ES-I3 (cell line): ENCODE measurements around the gene GPR39.

Experiments used
- H3K36me3 ChIP-seq: 2 replicates; pipeline ENCODE4 v1.6.1; 2013; ENCODE audit warnings: mild to moderate bottlenecking, low read length, control low read depth, moderate library complexity; ENCODE audit not compliant: insufficient read depth
- H3K4me1 ChIP-seq: 2 replicates; pipeline ENCODE4 v1.6.1; 2013; ENCODE audit warnings: mild to moderate bottlenecking, control low read depth, low read length; ENCODE audit not compliant: insufficient read depth
- H3K9ac ChIP-seq: 2 replicates; pipeline ENCODE4 v1.6.1; 2013; ENCODE audit warnings: low read depth, mild to moderate bottlenecking, low read length, moderate library complexity
- H3K9me3 ChIP-seq: 2 replicates; pipeline ENCODE4 v1.6.1; 2013; ENCODE audit warnings: mild to moderate bottlenecking, low read length, moderate library complexity; ENCODE audit not compliant: control insufficient read depth, insufficient read depth

GPR39 gene

DNA sequence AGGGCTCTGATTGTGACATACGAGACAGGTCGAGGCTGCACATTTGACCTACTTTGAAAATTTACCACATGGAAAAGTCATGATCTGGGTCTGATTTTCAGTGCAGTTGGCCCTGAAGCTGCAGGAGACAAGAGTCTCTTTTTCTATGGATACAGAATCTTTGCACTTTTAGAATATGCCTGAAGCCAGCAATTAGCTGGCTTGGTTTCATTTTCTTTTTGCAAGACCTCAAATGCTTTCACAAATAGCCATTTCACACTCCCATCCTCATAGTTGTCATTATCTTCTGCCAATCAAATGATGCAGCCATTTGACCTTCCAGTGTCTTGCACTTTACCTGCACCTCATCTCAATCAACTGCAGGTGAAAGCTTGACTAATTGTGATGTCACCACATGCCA, 59.0 kb downstream of the GPR39 start:
- Histone ChIP-seq H3K9me3 (no peaks in the 10 kb centered on the region; the same call in 1 of the 2 replicates), H3K4me1 (no peaks in the 10 kb centered on the region), H3K36me3 (no peaks in the 10 kb centered on the region), H3K9ac (no peak overlapping the region)

DNA sequence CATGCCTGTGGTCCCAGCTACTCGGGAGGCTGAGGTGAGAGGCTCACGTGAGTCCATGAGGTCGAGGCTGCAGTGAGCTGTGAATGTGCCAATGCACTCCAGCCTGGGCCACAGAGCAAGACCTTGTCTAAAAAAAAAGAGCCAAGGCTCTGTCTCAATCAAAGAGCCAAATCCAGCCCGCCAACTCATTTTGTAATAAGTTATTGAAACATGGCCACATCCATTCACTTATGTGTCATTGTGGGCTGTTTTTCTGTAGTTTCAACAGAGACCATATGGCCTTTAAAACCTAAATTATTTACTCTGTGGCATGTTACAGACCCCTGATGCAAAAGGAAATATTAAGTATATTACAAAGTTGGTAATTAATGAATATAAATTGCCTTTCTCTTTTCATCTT, 60.8 kb downstream of the GPR39 start:
- no peaks in the 10 kb centered on the region for H3K4me1 ChIP-seq
- H3K36me3 ChIP-seq: no peaks in the 10 kb centered on the region
- no peak overlapping the region for H3K9ac ChIP-seq
- no peaks in the 10 kb centered on the region; the same call in 1 of the 2 replicates for H3K9me3 ChIP-seq

DNA sequence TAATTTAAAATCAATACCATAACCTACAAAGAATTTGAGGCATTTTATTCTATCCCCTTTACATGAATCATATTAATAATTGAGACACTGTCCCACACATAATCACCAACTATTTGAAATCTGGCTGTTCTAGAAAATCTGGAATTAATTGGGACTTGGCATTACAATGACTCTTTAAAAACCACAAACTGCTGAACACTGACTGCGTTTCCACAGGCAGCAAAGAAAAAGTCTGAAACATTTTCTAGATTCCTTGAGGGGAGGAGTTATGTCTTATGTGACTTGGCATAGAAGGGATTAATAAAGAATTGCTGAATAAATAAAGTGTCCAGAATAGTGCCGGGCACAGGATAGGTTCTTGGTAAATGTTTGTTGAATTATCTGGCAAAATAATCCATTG, 61.4 kb downstream of the GPR39 start:
- Histone ChIP-seq H3K9me3 (no peaks in the 10 kb centered on the region; the same call in 1 of the 2 replicates), H3K9ac (no peak overlapping the region), H3K36me3 (no peaks in the 10 kb centered on the region), H3K4me1 (no peaks in the 10 kb centered on the region)

GRCh38 chr2:132478461-132479105, 62.0 kb downstream of the GPR39 start:
- Histone ChIP-seq H3K4me1 (no peaks in the 10 kb centered on the region), H3K9me3 (no peaks in the 10 kb centered on the region; the same call in 1 of the 2 replicates), H3K9ac (no peak overlapping the region), H3K36me3 (no peaks in the 10 kb centered on the region)

DNA sequence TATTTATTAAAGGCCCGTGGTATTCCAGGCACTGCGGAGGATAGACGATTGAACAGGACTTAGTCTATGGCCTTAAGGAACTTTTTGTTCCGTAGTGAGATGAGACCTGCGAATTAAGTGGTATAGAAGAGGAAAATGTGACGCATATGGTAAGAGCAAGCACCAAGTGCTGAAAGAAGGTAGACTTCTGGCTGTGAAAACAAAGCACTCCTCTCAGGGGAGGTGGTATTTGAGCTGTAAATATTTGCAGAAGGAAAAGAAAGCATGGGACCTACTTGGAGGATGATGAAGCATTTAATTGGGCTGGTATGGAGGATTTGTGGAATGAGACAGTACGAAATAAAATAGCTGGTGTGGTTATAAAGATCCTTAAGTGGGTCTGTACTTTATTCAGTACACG, 62.5 kb downstream of the GPR39 start:
- Histone ChIP-seq H3K9ac (no peak overlapping the region), H3K9me3 (no peaks in the 10 kb centered on the region; the same call in 1 of the 2 replicates), H3K36me3 (no peaks in the 10 kb centered on the region), H3K4me1 (no peaks in the 10 kb centered on the region)

DNA sequence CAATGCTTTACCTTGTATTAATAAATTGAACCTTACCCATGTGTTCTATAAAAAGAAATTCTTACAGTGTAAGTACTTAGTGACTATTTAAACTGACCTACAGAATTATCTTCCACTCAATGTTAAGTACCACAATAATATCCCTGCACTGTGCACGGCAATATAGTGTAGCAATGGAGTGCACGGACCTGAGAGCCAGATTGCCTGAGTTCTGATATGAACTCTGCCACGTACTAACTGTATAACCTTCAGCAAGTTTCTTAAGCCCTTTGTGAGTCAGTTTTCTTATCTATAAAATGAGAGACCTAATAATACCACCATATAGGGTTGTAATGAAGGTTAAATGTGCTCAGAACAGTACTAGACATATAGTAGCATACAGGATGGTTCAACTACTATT, 66.2 kb downstream of the GPR39 start:
- Histone ChIP-seq H3K4me1 (no peaks in the 10 kb centered on the region), H3K9me3 (no peaks in the 10 kb centered on the region), H3K9ac (no peak overlapping the region), H3K36me3 (no peaks in the 10 kb centered on the region)

DNA sequence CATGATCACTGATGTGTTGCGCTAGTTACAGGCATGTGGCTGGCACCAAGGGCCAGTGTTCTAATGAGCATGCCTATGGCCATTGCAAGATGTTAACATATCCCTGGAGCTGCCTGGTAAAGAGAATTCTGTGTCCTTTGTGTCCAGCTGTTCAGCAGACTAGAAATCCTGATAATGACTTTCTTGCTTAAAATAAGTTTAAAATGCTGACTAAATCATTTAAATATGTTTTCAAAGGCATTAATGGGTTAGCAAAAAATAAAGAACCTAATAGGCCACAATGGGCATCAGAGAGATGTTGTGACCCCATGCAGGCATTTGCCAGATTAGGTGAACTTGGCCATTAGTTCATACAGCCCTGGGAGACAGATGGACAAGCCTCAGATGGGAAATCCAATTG, 67.5 kb downstream of the GPR39 start:
- Histone ChIP-seq H3K4me1 (no peaks in the 10 kb centered on the region), H3K9me3 (no peaks in the 10 kb centered on the region), H3K36me3 (no peaks in the 10 kb centered on the region), H3K9ac (no peak overlapping the region)

DNA sequence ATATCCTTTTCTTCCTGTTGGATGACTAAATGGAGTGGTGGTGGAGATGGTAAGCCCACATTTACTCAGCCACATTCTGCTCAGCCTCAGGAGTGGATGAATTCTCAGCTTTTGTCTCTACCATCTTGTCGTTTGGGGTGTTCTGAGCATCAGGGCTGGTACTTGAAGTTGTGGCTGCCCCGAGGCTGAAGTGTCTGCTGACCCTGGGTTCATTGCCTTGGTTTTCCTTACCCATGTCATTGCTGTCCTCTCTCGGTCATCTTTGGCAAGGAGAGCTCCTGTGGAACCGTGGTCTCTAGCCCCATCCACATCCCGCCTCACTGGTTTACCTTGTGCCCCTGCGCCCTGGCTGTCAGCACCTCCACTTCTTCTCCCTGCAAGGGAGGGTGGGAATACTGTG, 71.9 kb downstream of the GPR39 start:
- Histone ChIP-seq H3K9ac (no peak overlapping the region), H3K4me1 (no peaks in the 10 kb centered on the region), H3K36me3 (no peaks in the 10 kb centered on the region), H3K9me3 (no peaks in the 10 kb centered on the region)

- Histone ChIP-seq H3K9ac (no peak overlapping the region), H3K36me3 (no peaks in the 10 kb centered on the region), H3K9me3 (no peaks in the 10 kb centered on the region), H3K4me1 (no peaks in the 10 kb centered on the region)
These were observed 72.5 kb downstream of the GPR39 start for GRCh38 chr2:132489150-132489549.

GRCh38 chr2:132495881-132496280, 79.3 kb downstream of the GPR39 start:
- no peak overlapping the region for H3K9ac ChIP-seq
- H3K9me3 ChIP-seq: no peaks in the 10 kb centered on the region
- no peaks in the 10 kb centered on the region for H3K36me3 ChIP-seq
- peaks cover 5% of the 10 kb centered on the region; the same call in 1 of the 2 replicates for H3K4me1 ChIP-seq

GRCh38 chr2:132496555-132496954, 80.0 kb downstream of the GPR39 start:
- Histone ChIP-seq H3K9me3 (no peaks in the 10 kb centered on the region), H3K36me3 (no peaks in the 10 kb centered on the region), H3K9ac (no peak overlapping the region), H3K4me1 (peaks cover 5% of the 10 kb centered on the region; the same call in 1 of the 2 replicates)

DNA sequence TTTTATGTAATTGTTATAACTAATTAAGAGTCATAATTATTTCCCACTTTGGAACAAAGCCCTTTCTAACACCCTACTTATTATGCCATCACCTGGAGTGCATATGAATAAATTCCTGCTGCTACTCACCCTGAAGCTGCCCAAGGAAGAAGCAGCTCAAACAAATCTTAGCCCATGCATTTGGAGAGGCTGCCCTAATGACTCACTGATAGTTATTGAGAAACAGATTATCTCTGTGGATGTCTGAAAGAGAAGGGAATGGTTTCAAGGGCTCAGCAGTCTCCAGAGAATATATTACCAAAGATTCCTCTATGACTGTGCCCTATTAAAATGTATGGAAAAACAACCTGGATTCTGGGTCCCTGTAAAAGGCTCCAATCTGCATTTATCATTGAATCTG, 81.0 kb downstream of the GPR39 start:
- no peaks in the 10 kb centered on the region for H3K9me3 ChIP-seq
- peaks cover 5% of the 10 kb centered on the region; the same call in 1 of the 2 replicates for H3K4me1 ChIP-seq
- no peaks in the 10 kb centered on the region for H3K36me3 ChIP-seq
- no peak overlapping the region for H3K9ac ChIP-seq

GRCh38 chr2:132503701-132504100, 87.1 kb downstream of the GPR39 start:
- no peaks in the 10 kb centered on the region for H3K36me3 ChIP-seq
- no peaks in the 10 kb centered on the region for H3K4me1 ChIP-seq
- no peak overlapping the region for H3K9ac ChIP-seq
- no peaks in the 10 kb centered on the region; the same call in 1 of the 2 replicates for H3K9me3 ChIP-seq

- Histone ChIP-seq H3K9me3 (no peaks in the 10 kb centered on the region), H3K36me3 (no peaks in the 10 kb centered on the region), H3K4me1 (no peaks in the 10 kb centered on the region), H3K9ac (no peak overlapping the region)
These were observed 98.4 kb downstream of the GPR39 start for GRCh38 chr2:132515010-132515409.

GRCh38 chr2:132517386-132517785, 100.8 kb downstream of the GPR39 start:
- Histone ChIP-seq H3K36me3 (no peaks in the 10 kb centered on the region), H3K9me3 (no peaks in the 10 kb centered on the region), H3K9ac (no peak overlapping the region), H3K4me1 (peaks cover 11% of the 10 kb centered on the region)
